Keratinocyte (primary cell): Measurements from ENCODE around the gene MAPT. TPM values are rescaled to one million over a fixed set of nuclear protein-coding genes. Genes with fewer than 3 reads are reported as not detected.

Source experiments
- DNase-seq: peaks from one replicate; pipeline ENCODE4 v3.0.0-alpha.2; 2011; ENCODE audit warnings: low read depth, missing footprints, low spot score
- FAIRE-seq: peaks from 2 replicates; lab custom pipeline; 2011; peaks lifted over from hg19 to GRCh38; lab: Jason Lieb, UNC
- H2AFZ ChIP-seq: 2 replicates; pipeline ENCODE4 v1.6.0; 2012; ENCODE audit warnings: low read length, control low read depth, inconsistent platforms; ENCODE audit not compliant: control insufficient read depth
- H3K27ac ChIP-seq: 2 replicates; pipeline ENCODE4 v1.5.1; 2011; ENCODE audit warnings: low read length; ENCODE audit not compliant: control insufficient read depth, insufficient read depth
- H3K27me3 ChIP-seq: 3 replicates; pipeline ENCODE4 v1.6.0; 2011; ENCODE audit warnings: low read length; ENCODE audit not compliant: control insufficient read depth, insufficient read depth; ENCODE audit errors: extremely low read depth
- H3K36me3 ChIP-seq, 2 experiments: 2 replicates in 1 of 2; 3 replicates in 1 of 2; pipeline ENCODE4 v1.5.1; 2011; ENCODE audit warnings: low read length in 2 of 2, mild to moderate bottlenecking in 1 of 2; ENCODE audit not compliant: control insufficient read depth in 2 of 2, insufficient read depth in 2 of 2; ENCODE audit errors: extremely low read depth in 1 of 2
- H3K4me1 ChIP-seq: 3 replicates; pipeline ENCODE4 v1.5.1; 2011; ENCODE audit warnings: low read length; ENCODE audit not compliant: control insufficient read depth, insufficient read depth; ENCODE audit errors: extremely low read depth
- H3K4me2 ChIP-seq: 3 replicates; pipeline ENCODE4 v1.6.0; 2011; ENCODE audit warnings: low read depth, low read length; ENCODE audit not compliant: control insufficient read depth, insufficient read depth; ENCODE audit errors: extremely low read depth
- H3K4me3 ChIP-seq, 3 experiments: fragments of 200-600 bp in 1 of 3; sonication (generic) in 1 of 3; 2 replicates in 2 of 3; 3 replicates in 1 of 3; pipeline ENCODE4 v1.5.1; 2011 to 2016; ENCODE audit warnings: low read length in 3 of 3, mild to moderate bottlenecking in 3 of 3, control low read depth in 2 of 3, inconsistent platforms in 1 of 3, low read depth in 1 of 3, mixed read lengths in 1 of 3, mixed run types in 1 of 3, moderate library complexity in 1 of 3; ENCODE audit not compliant: control insufficient read depth in 2 of 3, insufficient read depth in 2 of 3; ENCODE audit errors: extremely low read depth in 1 of 3
- H3K79me2 ChIP-seq: 2 replicates; pipeline ENCODE4 v1.6.0; 2012; ENCODE audit warnings: low read length; ENCODE audit not compliant: control insufficient read depth, insufficient read depth
- H3K9ac ChIP-seq: 3 replicates; pipeline ENCODE4 v1.6.0; 2011; ENCODE audit warnings: low read length; ENCODE audit not compliant: control insufficient read depth, insufficient read depth; ENCODE audit errors: extremely low read depth
- H3K9me1 ChIP-seq: 3 replicates; pipeline ENCODE4 v1.6.0; 2011; ENCODE audit warnings: low read length; ENCODE audit not compliant: control insufficient read depth, insufficient read depth; ENCODE audit errors: extremely low read depth
- H3K9me3 ChIP-seq: 2 replicates; pipeline ENCODE4 v1.5.1; 2012; ENCODE audit warnings: low read depth, low read length; ENCODE audit not compliant: control insufficient read depth
- H4K20me1 ChIP-seq: 3 replicates; pipeline ENCODE4 v1.6.0; 2011; ENCODE audit warnings: low read length; ENCODE audit not compliant: control insufficient read depth, insufficient read depth; ENCODE audit errors: extremely low read depth
- CTCF ChIP-seq, 3 experiments: IDR thresholded peaks in 1 of 3; conservative IDR thresholded peaks in 1 of 3; optimal IDR thresholded peaks in 1 of 3; 2 replicates in 2 of 3; 3 replicates in 1 of 3; pipeline versions ENCODE3 to v1.5.1; 2011; ENCODE audit warnings: low read length in 3 of 3, mild to moderate bottlenecking in 3 of 3, moderate library complexity in 2 of 3, control low read depth in 1 of 3, inconsistent platforms in 1 of 3; ENCODE audit not compliant: insufficient read depth in 2 of 3; ENCODE audit errors: extremely low read depth in 1 of 3
- EZH2 ChIP-seq: IDR thresholded peaks from one replicate; pipeline ENCODE4 v1.6.1; 2012; ENCODE audit warnings: inconsistent platforms, mild to moderate bottlenecking, low read length, moderate library complexity
- dilution Hi-C: fragments of 300-500 bp; cut with MboI; formaldehyde crosslinking; loops from one replicate; pipeline ENCODE4 v1.7.0; 2020; ENCODE audit warnings: low sequenced_read_pairs; ENCODE audit not compliant: extremely low pct_ligation_motif_present
- polyA plus RNA-seq, 5 experiments: library from polyadenylated mRNA; depleted of rRNA in 3 of 5; stranded (reverse) in 3 of 5; stranded (forward) in 1 of 5; unstranded in 1 of 5; fragments of >200 nt; gene quantifications; 1 replicate in 1 of 5; 2 replicates in 3 of 5; 3 replicates in 1 of 5; pipeline versions ENCODE4 v1.2.1 to v1.2.3, GENCODE V29; 2011 to 2012; ENCODE audit warnings: missing spikeins in 2 of 5, low read depth in 1 of 5, low replicate concordance in 1 of 5

Gene MAPT
- polyA plus RNA-seq, 1 donor (not counting 4 experiments of a cell fraction or from before 2014, with no cell fraction given), result 0.08 TPM

GRCh38 chr17:45961206-45961605 is 66.9 kb downstream of the MAPT start:
- Histone ChIP-seq H3K27ac (no peak overlapping the region), H3K4me3 (no peak overlapping the region), H3K9me3 (no peaks in the 10 kb centered on the region), H3K4me2 (no peak overlapping the region), H3K4me1 (no peaks in the 10 kb centered on the region), H4K20me1 (no peaks in the 10 kb centered on the region), H3K79me2 (no peaks in the 10 kb centered on the region), H3K9me1 (no peaks in the 10 kb centered on the region), H3K27me3 (peaks cover 13% of the 10 kb centered on the region), H2AFZ (no peak overlapping the region), H3K9ac (no peak overlapping the region), H3K36me3 (no peaks in the 10 kb centered on the region)
- FAIRE-seq (no peak), DNase-seq (no peak)
- dilution Hi-C loops, result no loop called here
- TF ChIP-seq EZH2 (no peak), CTCF (optimal IDR thresholded peaks at IDR 0.05 in 1 of 3, IDR thresholded peaks at IDR 0.05 in 1 of 3, conservative IDR thresholded peaks at IDR 0.05 in 1 of 3; ENCODE audit: extremely low read depth in 1 of 3, insufficient read depth in 2 of 3, low read length in 3 of 3) (no peak)

GRCh38 chr17:45962221-45962972 is 68.0 kb downstream of the MAPT start:
- no peaks in the 10 kb centered on the region for H3K9me1 ChIP-seq
- peaks cover 19% of the 10 kb centered on the region for H3K27me3 ChIP-seq
- no peaks in the 10 kb centered on the region for H3K36me3 ChIP-seq
- H3K27ac ChIP-seq, result no peak overlapping the region
- H3K4me2 ChIP-seq, result no peak overlapping the region
- no peaks in the 10 kb centered on the region for H4K20me1 ChIP-seq
- DNase-seq (no peak), FAIRE-seq (no peak)
- no peaks in the 10 kb centered on the region for H3K4me1 ChIP-seq
- no peaks in the 10 kb centered on the region for H3K79me2 ChIP-seq
- no peak overlapping the region for H2AFZ ChIP-seq
- no peak overlapping the region for H3K4me3 ChIP-seq
- H3K9ac ChIP-seq, result no peak overlapping the region
- H3K9me3 ChIP-seq, result no peaks in the 10 kb centered on the region
- dilution Hi-C loops, result no loop called here
- TF ChIP-seq CTCF (optimal IDR thresholded peaks at IDR 0.05 in 1 of 3, IDR thresholded peaks at IDR 0.05 in 1 of 3, conservative IDR thresholded peaks at IDR 0.05 in 1 of 3; ENCODE audit: extremely low read depth in 1 of 3, insufficient read depth in 2 of 3, low read length in 3 of 3), result no peak
- TF ChIP-seq EZH2, result no peak
